Measurements from ENCODE around the gene CENPU.
A peak's percentile ranks its signal among the peaks of the same experiment; 100 is the strongest.
"Not testable (repeated sequence)": the region's sequence is repeated elsewhere in the genome, so short reads cannot be mapped to it uniquely, and the experiment has no call there.

Gene CENPU

DNA sequence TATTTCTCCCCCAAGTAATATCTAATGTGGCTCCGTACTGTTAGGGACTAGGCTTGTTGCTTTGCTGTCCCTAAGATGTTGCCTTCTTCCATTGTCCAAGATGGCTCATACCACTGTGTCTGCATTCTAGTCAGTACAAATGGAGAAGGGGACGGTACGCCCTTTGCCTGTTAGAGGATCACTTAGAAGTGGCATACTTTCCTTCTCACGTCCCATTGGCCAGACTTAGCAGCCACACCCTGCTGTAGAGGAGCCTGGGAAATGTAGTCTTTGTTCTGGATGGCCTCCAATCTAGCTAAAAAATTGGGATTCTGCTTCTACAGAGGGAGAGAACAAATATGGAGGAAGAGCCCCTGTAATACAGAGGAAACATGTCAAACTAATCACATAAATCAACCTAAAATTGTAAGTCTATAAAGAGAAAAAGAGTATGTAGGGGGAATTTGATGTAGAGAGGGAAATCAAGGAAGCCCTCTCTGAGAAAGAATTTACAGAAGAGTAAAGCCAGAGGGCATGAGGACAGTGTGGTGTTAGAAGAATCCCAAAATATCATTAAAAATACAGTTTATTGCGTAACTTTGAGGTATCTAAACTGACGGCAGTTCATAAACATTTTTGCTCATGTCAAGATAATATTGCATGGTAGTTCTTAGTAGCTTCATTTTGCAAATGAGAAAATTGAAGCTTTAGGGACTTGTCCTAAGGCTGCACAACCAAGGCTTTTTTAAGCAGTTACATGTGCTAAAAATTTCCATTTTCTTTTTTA lies 69.3 kb downstream of the CENPU start:
- DNase-seq (ENCODE audit: low spot score), result peak; percentile 29

DNA sequence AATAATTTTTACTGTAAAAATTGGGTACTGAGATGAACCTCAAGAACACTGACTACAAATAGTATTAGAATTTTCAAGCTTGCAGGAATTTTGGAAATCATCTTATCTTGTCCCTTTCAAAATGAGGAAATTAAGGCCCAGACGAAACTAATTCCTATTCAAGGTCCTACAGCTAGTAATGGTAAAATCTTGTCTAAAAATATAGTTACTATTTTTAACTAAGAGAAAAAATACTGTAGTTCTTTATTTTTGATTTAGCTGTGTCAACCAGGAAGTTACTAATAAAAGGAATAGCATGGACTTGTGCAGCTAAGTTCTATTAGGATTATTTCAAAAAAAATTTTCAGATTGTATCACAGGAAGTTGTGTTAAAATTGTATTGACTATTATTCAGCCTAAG lies 71.7 kb downstream of the CENPU start:
- DNase-seq (ENCODE audit: low spot score), result no peak

DNA sequence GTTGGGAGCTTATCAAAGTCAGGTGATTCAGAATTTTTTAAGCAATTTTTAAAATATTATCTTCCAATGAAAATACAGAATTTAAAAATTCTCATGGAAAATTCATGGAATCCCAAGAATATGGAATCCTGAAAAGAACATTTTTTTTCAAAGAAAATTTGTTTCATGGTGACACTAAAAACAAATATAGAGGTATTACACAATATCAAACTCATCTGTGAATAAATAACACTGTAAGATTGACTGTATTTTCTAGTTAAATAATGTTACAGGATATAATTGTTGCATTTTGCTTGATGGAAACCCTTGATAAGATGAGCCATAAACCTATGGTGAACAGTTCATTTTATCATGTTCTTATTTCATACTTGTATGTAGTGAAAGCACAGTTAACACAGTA lies 72.9 kb downstream of the CENPU start:
- DNase-seq (ENCODE audit: low spot score), result no peak

DNA sequence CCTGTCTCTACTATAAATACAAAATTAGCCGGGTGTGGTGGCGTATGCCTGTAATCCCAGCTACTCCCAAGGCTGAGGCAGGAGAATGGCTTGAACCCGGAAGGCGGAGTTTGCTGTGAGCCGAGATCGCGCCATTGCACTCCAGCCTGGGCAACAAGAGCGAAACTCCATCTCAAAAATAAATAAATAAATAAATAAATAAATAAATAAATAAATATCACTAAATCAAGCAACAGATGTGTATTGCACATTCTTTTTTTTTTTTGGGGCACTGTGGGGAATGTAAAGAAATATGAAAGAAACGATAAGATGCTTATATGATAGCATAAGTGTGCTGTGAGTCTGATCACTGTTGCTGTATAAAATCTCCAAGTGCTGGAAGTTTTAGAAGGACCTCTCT lies 76.1 kb downstream of the CENPU start:
- DNase-seq (ENCODE audit: low spot score), result not testable (repeated sequence)

DNA sequence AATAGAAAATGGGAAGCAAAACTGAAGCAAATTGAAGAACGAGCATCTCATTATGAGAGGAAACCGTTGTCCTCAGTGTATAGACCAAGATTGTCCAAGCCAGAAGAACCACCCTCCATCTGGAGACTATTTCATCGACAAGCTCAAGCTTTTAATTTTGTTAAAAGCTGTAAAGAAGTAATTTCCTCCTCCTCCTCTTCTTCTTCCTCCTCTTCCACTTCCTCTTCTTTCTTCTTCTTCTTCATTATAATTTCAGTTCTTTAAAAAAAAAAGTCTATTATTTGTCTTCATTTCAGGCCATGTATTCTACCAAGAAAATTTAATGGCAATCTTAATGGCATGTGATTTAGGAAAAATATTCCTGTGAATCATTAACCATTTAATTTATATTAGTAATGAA lies 76.8 kb downstream of the CENPU start:
- no peak for DNase-seq (ENCODE audit: low spot score)

DNA sequence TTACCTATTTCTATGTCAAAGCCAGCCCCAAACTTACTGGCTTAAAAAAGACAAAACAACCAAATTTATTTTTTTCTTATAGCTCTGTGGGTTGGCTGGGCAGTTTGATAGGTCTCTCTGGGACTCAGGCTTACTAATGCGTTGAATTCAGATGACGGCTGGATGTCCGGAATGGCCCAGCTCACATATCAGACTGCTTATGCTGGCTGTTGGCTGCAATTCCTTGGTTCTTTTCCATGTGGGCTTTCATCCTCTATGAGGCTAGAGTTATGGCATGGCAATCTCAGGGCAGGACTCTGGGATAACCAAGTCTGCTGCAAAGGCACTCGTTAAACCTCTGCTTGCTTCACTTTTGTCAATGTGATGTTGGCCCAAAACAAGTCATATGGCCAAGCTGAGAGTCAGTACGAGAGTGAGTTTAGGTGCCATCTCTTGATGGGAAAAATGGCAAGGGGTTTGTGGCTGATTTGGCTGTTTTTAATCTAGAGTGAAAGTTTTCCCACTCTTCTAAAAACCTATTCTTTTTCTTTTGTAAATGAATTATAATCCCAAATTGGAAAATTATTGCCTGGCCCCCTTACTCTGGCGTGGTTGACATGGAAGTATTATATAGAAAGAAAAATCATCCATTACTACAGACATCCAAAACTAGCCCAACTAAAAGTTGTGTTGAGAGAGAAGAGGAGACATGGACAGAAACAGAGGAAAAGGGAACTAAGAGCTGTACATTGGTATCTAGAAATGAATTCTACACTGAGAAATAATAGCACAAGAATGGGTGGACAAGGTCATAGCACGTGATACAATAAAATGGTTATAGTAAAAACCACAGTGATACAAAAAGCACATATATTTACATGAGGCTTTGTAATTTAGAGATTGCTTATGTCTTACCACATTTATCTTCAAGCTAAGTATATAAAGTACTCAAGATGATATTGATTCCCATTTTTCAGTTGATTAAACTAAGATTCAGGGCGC lies 77.7 kb downstream of the CENPU start:
- no peak for DNase-seq (ENCODE audit: low spot score)

DNA sequence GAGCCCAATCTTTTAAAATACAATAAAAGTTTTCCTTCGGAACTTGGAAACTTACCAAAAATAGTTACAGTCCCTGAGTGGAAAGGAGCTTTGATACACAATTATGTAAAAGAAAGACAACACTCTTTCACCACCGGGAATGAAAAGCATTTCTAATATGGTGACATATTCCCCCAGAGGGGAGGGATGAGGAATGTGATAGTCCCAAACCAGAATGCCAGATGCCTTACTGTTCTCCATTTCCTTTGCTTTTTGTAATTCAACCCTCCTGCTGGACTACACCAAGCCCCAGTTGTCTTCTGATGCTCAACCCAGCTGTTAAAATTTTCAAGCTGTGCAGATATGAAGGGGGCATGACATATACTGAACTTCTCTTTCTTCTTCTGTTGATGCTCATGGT lies 80.2 kb downstream of the CENPU start:
- no peak for DNase-seq (ENCODE audit: low spot score)

DNA sequence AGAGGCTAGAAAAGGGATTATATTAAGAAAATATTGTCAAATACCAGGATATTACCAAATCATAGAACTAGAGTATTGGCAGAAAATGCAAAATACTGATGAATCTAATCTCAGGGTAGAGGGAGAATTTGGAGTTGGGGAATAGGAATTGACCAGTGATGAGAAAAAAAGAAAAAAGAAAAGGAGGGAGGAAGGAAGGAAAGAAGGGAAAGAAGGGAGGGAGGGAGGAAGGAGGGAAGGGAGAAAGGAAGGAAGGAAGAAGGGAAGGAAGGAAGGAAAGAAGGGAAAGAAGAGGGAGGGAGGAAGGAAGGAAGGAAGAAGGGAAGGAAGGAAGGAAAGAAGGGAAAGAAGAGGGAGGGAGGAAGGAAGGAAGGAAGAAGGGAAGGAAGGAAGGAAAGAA lies 81.2 kb downstream of the CENPU start:
- DNase-seq (ENCODE audit: low spot score), result not testable (repeated sequence)

DNA sequence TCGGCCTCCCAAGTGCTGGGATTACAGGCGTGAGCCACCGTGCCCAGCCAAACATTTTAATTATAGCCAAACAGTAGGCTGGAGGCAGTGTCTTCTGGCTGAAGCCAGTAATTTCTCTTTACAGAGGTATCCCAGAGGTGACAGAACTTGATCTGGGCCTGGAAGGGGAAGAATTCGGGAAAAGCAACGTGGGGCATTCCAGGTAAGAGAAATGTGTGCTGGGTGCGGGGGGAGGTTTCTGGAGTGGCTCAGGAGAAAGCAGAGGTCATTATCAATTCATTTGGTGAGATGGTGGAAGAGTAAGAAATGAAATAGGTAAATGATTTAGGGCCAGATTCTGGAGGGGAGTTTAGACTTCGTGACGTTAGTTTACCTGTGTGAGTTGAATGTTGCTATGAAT lies 82.0 kb downstream of the CENPU start:
- no peak for DNase-seq (ENCODE audit: low spot score)

DNA sequence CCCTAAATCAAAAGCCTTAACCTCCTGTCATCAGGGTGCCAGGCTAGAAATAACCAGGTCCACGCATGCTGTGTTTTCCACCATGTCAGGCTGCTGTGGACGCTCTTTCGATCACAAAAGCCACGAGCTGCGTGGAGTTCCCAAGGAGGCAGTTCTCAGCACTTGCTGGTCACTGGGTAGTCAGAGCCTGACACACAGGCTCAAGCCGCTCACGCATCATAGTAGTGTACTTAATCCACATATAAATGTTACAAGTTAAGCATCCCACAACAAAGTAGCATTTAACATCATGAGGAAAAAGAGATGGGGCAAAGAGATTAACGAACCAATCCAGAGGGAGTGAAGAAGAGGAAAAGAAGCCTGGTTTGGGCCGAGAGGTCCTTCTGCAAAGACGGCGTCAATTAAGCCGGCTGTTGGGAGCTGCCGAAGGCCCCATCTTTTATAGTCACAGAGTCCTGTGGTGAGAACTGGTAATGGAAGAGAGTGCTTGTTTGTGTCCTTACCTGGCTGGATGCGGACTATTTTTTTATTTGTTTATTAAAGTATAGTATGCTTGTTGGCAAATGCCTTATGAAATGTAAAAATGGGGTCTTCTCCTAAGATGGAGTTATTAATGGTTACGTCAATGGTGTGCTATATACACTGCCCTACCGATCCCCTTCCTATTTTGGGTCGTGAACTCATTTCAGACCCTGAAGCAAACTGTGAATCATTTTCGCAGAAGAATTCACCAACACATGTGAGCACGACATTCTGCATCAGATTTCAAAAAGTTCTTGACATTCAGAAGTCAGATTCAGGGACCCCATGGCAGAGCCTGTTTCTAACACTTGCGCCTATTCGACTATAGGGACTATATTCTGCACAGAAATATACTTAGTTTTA lies 83.7 kb downstream of the CENPU start:
- peak; percentile 84 for DNase-seq (ENCODE audit: low spot score)

DNA sequence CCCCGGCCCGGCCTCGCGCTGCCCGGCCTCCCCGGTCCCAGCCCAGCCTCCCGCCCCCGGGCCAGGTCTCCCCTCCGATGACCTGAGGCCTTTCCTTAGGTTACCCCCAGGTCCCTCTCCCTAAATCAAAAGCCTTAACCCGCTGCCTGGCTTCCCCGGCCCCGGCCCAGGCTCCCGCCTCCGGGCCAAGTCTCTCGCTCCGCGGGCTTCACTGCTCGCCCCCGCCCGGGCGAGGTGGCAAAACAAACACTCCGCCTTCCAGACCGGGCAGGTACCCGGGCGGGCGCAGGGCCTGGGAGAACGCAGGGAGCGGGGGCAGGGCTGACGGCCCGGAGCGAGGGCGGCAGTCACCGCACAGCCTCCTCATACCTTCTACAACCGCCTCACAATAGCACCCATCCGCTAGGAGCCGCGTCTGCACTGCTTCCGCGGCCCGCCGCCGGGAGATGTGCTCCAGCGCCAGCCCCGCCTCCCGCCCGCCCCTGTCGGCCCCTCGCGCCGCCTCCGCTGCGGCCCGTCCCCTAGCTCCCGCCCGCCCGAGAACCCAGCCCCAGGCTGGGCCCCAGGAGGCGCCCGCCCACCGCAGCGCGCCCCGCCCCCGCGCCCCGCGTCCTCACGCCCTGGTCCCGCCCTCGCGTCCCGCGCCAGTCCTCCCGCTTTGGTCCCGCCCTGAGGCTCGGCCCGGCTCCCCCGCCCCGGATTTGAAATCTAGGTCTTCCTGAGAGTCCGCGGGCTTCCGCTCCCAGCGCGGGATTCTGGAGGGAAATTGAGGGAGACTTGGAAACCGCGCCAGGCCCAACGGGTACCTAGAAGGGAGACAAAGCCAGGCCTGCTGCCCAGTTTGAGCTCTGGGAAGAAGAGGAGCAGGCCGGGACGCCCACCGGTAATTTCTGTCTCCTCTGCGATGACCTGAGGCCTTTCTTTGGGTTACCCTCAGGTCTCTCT lies 84.6 kb downstream of the CENPU start, which contains the start of the genes CASP3 and PRIMPOL:
TSS of gene CASP3 (minus strand) at position 422 of the 945 bp plus-strand sequence. CDS start 10,994 bp downstream, outside the sequence.
TSS of gene PRIMPOL (plus strand) at position 713 of the 945 bp plus-strand sequence. CDS start 7,403 bp downstream, outside the sequence.
- DNase-seq (ENCODE audit: low spot score), result peak; percentile 92

DNA sequence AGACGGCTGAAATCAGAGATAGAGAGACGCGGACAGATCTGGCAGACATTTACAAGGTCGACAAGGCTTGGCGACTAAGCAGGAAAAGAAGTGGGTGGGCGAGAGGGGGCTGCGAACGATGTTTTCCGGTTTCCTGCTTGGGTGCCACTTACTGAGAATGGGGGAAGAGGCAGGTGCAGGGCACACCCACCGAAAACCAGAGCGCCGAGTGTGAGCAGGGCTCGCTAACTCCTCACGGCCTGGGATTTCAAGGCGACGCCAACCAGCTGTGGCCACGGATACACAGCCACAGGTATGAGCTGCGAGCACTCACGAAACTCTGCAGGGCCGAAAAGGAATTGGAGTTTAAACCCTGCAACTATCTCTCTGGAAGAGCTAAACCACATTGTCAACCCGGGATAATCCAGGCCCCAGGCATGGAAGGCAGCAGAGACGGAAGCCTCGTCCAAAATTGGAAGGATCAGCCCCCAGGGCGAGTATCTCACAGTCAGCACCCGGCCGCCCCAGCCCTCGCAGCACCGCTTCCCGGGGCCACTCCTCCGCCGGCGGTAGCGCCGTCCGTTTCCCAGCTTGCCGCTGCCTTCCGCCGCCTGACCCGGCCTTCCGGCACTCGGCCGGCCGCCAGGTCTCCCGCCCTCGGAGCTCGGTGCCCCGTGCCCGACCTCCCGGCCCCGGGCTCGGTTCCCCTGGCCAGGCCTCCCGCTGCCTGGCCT lies 85.4 kb downstream of the CENPU start:
- peak; percentile 52 for DNase-seq (ENCODE audit: low spot score)

DNA sequence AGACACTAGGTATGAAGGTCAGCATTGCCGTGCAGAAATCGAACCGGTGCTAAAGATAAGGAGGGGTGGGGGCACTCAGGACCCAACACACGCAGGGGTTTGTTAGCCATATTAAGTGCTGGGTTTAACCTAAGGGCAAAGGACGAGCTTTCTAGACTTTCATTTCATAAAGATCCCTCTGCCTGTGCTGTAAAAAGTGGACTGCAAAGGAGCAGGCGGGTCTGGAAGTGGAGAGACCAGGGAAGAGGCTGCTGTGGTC lies 85.9 kb downstream of the CENPU start:
- DNase-seq (ENCODE audit: low spot score), result no peak

DNA sequence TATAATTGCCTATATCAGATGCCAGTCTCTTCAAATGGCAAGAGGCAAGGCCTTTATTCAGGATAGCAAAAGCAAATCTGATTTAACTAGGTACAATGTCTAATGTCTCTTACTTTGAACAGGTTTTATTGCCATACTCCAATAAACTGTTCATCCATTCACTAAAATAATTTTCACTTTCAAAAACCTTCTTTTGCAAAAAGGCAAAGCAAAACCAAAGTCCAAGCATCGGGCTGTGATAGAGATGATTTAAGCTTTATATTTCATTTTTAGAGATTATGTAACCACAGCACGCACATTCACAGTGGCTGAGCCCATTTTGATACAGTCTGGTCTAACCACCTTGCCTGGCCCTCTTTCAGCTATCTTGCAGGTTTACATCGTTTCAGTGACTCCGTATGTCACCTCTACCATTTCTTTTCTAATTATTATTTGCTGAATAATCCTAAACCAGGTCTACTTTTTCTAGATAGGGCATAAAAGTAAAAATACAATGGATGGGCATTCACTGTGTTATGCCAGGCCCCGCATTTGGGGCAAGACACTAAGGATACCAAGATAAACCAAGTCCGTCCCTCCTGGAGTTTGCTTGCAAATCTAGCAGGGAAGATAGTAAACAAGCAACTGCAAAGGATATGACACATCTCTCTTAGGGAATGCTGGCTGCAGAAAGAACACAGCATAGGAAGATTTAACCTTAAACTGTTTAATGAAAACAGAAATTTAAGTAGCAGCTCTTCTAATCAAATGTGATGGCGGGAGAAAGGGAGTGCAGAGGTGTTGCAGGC lies 86.4 kb downstream of the CENPU start:
- peak; percentile 69 for DNase-seq (ENCODE audit: low spot score)

DNA sequence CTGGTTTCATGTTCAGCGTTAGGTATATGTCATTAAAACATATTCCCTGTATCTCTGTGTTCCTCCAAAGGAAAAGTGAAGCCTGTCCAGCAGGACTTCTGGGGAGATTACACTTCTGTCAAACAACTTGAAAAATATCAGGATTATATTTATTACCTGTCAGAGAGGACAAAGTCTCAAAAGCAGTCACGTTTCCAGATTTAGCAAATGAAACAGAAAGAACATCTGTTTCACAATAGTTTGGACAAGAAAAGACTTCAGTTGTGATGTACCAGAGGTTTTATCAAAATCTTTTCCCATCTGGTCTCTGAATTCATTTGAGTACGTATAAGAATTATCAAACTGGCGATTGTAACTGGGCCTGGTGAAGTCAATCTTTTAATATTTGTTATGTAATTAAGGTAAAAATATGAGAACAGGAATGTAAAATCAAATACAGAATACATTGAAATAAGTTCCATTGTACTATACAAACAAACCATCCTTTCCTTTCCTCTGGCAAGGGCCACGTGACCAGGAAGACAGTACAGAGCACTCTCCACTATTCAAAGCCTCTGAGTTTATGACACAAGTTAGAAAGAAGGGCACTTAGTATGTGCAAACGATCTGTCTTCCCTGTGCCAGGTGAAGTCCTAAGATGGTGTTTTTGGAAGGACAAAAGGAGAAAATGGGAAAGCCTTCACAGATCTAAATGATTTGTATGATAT lies 87.8 kb downstream of the CENPU start:
- peak; percentile 16 for DNase-seq (ENCODE audit: low spot score)

DNA sequence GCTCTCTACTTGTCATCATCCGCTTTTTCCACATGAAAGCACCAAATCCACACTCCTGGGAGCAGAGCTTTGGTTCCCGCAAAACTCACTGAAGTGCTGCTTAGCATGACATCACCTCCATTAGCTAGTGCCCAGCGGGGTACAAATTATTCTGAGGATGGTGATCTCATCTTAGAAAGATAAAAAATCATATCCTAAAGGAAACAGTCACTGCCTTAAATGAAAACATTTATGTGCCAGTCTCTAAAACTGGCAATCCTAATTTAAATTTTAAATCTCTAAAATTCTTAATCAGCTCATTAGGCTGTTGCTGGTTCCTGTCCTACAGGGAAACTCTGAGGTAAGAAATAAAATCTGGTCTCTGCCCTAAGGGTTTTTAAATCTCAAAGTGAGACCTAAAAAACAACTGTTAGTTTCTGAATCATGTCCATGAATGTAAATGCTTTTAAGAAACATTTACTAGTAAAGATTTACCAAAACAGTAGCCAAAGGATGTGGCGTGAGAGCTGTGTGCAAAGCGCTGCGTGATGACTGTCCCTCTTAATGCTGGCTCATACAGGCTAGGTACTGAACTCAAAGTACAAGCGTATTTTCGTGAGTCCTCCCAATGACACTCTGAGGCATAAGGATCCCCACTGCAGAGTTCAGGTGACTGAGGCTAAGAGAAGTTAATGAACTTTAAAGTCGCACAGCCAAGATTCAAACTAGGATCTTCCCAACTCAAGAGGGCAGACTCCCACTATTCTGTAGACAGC lies 89.2 kb downstream of the CENPU start:
- DNase-seq (ENCODE audit: low spot score), result peak; percentile 60
